CD8-positive, alpha-beta memory T cell (primary cell): ENCODE results near the gene SHMT1. TPM values are rescaled to one million over a fixed set of nuclear protein-coding genes. Genes with fewer than 3 reads are reported as not detected.

Experiments used
- CTCF ChIA-PET: fragments of 350-600 bp; sonication (Branson Sonifier 250); formaldehyde crosslinking; loops from one replicate; lab custom pipeline; 2021; ENCODE audit warnings: antibody characterized with exemption; lab: Charles Lee
- POLR2A ChIA-PET: fragments of 350-600 bp; sonication (Branson Sonifier 250); formaldehyde crosslinking; loops from one replicate; lab custom pipeline; 2021; ENCODE audit warnings: antibody characterized with exemption; lab: Charles Lee
- DNase-seq, 5 donors: peaks; one replicate each; pipeline versions ENCODE4 v3.0.0 to v3.0.0-alpha.2; 2020 to 2022; ENCODE audit warnings: mixed read lengths in 1 of 5
- H3K27ac ChIP-seq: one replicate; pipeline ENCODE4 v1.7.0; 2013; ENCODE audit warnings: low read depth, mild to moderate bottlenecking, low read length, moderate library complexity
- H3K27me3 ChIP-seq: 2 replicates; pipeline ENCODE4 v1.7.0; 2013; ENCODE audit warnings: low read length, mild to moderate bottlenecking; ENCODE audit not compliant: insufficient read depth, poor library complexity, severe bottlenecking
- H3K36me3 ChIP-seq: 2 replicates; pipeline ENCODE4 v1.7.0; 2013; ENCODE audit warnings: mild to moderate bottlenecking, low read length, moderate library complexity; ENCODE audit not compliant: insufficient read depth
- H3K4me1 ChIP-seq: 2 replicates; pipeline ENCODE4 v1.7.0; 2013; ENCODE audit warnings: mild to moderate bottlenecking, low read length, moderate library complexity; ENCODE audit not compliant: insufficient read depth
- H3K4me3 ChIP-seq: 2 replicates; pipeline ENCODE4 v1.7.0; 2013; ENCODE audit warnings: mild to moderate bottlenecking, low read length
- H3K9me3 ChIP-seq: 2 replicates; pipeline ENCODE4 v1.7.0; 2013; ENCODE audit warnings: mild to moderate bottlenecking, low read length
- H3K27ac Mint-ChIP-seq, 8 donors: one replicate each; pipeline ENCODE4 v1.8.0; 2020 to 2021; ENCODE audit warnings: mixed read lengths in 8 of 8, mild to moderate bottlenecking in 6 of 8, inconsistent platforms in 3 of 8, moderate library complexity in 3 of 8
- H3K27me3 Mint-ChIP-seq, 2 donors: one replicate each; pipeline ENCODE4 v1.8.0; 2020 to 2021; ENCODE audit warnings: mixed read lengths in 2 of 2, mild to moderate bottlenecking in 1 of 2, moderate library complexity in 1 of 2
- H3K36me3 Mint-ChIP-seq, 3 donors: one replicate each; pipeline ENCODE4 v1.8.0; 2020 to 2021; ENCODE audit warnings: mixed read lengths in 3 of 3, inconsistent platforms in 1 of 3, mild to moderate bottlenecking in 1 of 3
- H3K4me1 Mint-ChIP-seq, 3 donors: one replicate each; pipeline ENCODE4 v1.8.0; 2020 to 2021; ENCODE audit warnings: mixed read lengths in 3 of 3, inconsistent platforms in 1 of 3, mild to moderate bottlenecking in 1 of 3
- H3K4me3 Mint-ChIP-seq, 7 donors: one replicate each; pipeline ENCODE4 v1.8.0; 2020 to 2021; ENCODE audit warnings: mixed read lengths in 7 of 7, mild to moderate bottlenecking in 6 of 7, moderate library complexity in 4 of 7, inconsistent platforms in 2 of 7
- H3K9me3 Mint-ChIP-seq, 5 donors: one replicate each; pipeline ENCODE4 v1.8.0; 2020 to 2022; ENCODE audit warnings: mixed read lengths in 5 of 5, mild to moderate bottlenecking in 3 of 5, moderate library complexity in 2 of 5, inconsistent platforms in 1 of 5
- polyA plus RNA-seq: library from polyadenylated mRNA; unstranded; fragments of 300-500 nt; fragmentation: Illumina TruSeq; gene quantifications from one replicate; pipeline ENCODE4 v1.2.3, GENCODE V29; 2021
- total RNA-seq, 2 experiments: library from RNA; stranded (reverse); gene quantifications; one replicate each; pipeline ENCODE4 v1.2.3, GENCODE V29; 2021

The SHMT1 gene
- total and polyA plus RNA-seq, 3 experiments from 2014 or later = 28.8 to 43.8 (median 42.4) TPM

- H3K36me3 Mint-ChIP-seq = peaks cover 0 to 88% (median 5%) of the 10 kb centered on the region in 3 donors
- H3K36me3 ChIP-seq = peaks cover 40% of the 10 kb centered on the region
- H3K4me1 Mint-ChIP-seq = peaks cover 40 to 63% (median 43%) of the 10 kb centered on the region in 3 donors
- no peaks in the 10 kb centered on the region for H3K9me3 ChIP-seq
- ChIA-PET CTCF (interaction anchor here (1.3 kb wide), 1 partner anchor 9 kb away, joined by 3 read pairs; no protein-coding TSS in a partner anchor), POLR2A (interaction anchor here (1.0 kb wide), 1 partner anchor 62 kb away, joined by 3 read pairs; the partner anchor contains the start of gene MIEF2)
- no peak overlapping the region for H3K4me3 Mint-ChIP-seq
- H3K27ac ChIP-seq = no peak overlapping the region
- H3K9me3 Mint-ChIP-seq = no peaks in the 10 kb centered on the region
- H3K4me1 ChIP-seq = peaks cover 28% of the 10 kb centered on the region
- H3K27me3 ChIP-seq = no peaks in the 10 kb centered on the region
- H3K27ac Mint-ChIP-seq = peak overlapping the region in 3 of 8 donors; percentile 9 to 88 (median 66)
- H3K4me3 ChIP-seq = no peak overlapping the region
- no peak for DNase-seq
- no peaks in the 10 kb centered on the region for H3K27me3 Mint-ChIP-seq
Observed at GRCh38 chr17:18322522-18322921, 40.8 kb downstream of the SHMT1 start.

DNA sequence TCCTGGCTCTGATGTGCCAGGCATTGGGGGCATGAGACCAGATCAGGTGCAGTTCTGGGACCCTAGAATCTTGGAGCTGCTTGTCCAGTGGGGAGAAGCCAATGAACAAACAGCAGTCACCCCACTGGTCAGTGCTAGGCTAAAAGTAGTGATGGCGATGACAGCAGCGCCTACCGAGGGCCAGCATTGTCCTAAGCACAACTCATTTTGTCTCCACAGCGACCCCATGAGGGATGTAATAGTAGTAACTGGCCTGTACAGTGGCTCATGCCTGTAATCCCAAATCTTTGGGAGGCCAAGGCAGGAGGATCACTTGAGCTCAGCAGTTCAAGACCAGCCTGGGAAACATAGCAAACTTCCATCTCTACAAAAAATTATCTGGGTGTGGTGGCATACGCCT lies 42.0 kb downstream of the SHMT1 start:
- H3K27me3 Mint-ChIP-seq = no peaks in the 10 kb centered on the region
- ChIA-PET CTCF (no interaction called here), POLR2A (interaction anchor here (0.7 kb wide), 1 partner anchor 130 kb away, joined by 3 read pairs; no protein-coding TSS in a partner anchor)
- Histone ChIP-seq H3K27ac (no peak overlapping the region), H3K4me3 (no peak overlapping the region), H3K36me3 (peaks cover 47% of the 10 kb centered on the region), H3K4me1 (peaks cover 40% of the 10 kb centered on the region), H3K9me3 (no peaks in the 10 kb centered on the region), H3K27me3 (no peaks in the 10 kb centered on the region)
- H3K9me3 Mint-ChIP-seq = no peaks in the 10 kb centered on the region
- H3K4me1 Mint-ChIP-seq = peaks cover 51 to 70% (median 55%) of the 10 kb centered on the region in 3 donors
- peak overlapping the region in 2 of 8 donors; percentile 32 to 86 for H3K27ac Mint-ChIP-seq
- H3K4me3 Mint-ChIP-seq = no peak overlapping the region
- H3K36me3 Mint-ChIP-seq = peaks cover 0 to 87% (median 5%) of the 10 kb centered on the region in 3 donors
- no peak for DNase-seq

GRCh38 chr17:18320301-18320700 lies 43.0 kb downstream of the SHMT1 start:
- Mint-ChIP-seq H3K9me3 (no peaks in the 10 kb centered on the region), H3K27me3 (no peaks in the 10 kb centered on the region), H3K4me3 (peak overlapping the region in 1 of 7 donors; percentile 27), H3K4me1 (peaks cover 59 to 74% (median 63%) of the 10 kb centered on the region in 3 donors), H3K27ac (peak overlapping the region in 1 of 8 donors; percentile 23), H3K36me3 (peaks cover 0 to 84% (median 5%) of the 10 kb centered on the region in 3 donors)
- no peak for DNase-seq
- CTCF ChIA-PET = no interaction called here
- no peaks in the 10 kb centered on the region for H3K27me3 ChIP-seq
- peaks cover 49% of the 10 kb centered on the region for H3K4me1 ChIP-seq
- H3K9me3 ChIP-seq = no peaks in the 10 kb centered on the region
- H3K36me3 ChIP-seq = peaks cover 43% of the 10 kb centered on the region
- H3K27ac ChIP-seq = no peak overlapping the region
- no peak overlapping the region for H3K4me3 ChIP-seq
- POLR2A ChIA-PET = no interaction called here

- ChIA-PET POLR2A (no interaction called here), CTCF (no interaction called here)
- Histone ChIP-seq H3K4me3 (no peak overlapping the region), H3K27ac (no peak overlapping the region), H3K27me3 (no peaks in the 10 kb centered on the region), H3K4me1 (peaks cover 49% of the 10 kb centered on the region), H3K9me3 (no peaks in the 10 kb centered on the region), H3K36me3 (peaks cover 37% of the 10 kb centered on the region)
- Mint-ChIP-seq H3K27me3 (peaks cover 0 to 3% of the 10 kb centered on the region in 2 donors), H3K9me3 (no peaks in the 10 kb centered on the region), H3K27ac (peak overlapping the region in 3 of 8 donors; percentile 33 to 82 (median 58)), H3K4me3 (peak overlapping the region in 5 of 7 donors; percentile 5 to 77 (median 37)), H3K4me1 (peaks cover 62 to 74% (median 63%) of the 10 kb centered on the region in 3 donors), H3K36me3 (peaks cover 0 to 84% (median 2%) of the 10 kb centered on the region in 3 donors)
- no peak for DNase-seq
Observed at GRCh38 chr17:18319604-18320256, 43.6 kb downstream of the SHMT1 start.

DNA sequence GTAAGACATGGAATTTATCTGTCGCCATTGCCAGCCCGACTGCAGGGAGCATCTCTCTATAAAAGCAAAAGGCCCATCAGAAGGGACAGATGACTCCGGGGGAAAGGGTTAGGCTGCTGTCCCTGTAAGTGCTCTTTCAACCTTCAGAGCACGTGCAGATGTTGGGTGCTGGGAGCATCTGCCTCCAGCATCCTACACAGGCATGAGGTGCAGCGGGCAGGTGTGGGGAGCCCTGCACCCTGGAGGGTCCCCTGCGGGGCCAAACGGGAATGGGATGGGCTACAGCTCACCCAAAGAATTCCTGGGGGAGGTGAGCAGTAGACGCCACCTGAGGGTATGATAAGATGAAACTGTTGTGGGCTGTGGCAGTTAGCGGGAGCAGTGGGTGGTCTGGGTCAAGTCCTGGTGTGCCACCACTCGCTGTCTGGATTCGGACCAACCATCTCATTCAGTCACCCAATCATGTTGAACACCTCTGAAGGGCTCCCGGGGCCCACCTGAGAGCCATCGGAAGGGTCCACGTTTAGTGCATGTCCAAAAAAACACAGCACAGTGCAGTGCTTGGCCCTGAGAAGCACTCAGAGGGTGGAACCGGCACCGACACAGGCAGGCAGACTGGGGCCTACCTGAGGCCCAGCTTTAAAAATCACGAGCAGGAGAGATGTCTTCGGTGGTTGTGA lies 44.4 kb downstream of the SHMT1 start:
- Mint-ChIP-seq H3K36me3 (peaks cover 0 to 79% (median 2%) of the 10 kb centered on the region in 3 donors), H3K9me3 (no peaks in the 10 kb centered on the region), H3K27me3 (peaks cover 0 to 3% of the 10 kb centered on the region in 2 donors), H3K27ac (peak overlapping the region in 3 of 8 donors; percentile 55 to 82 (median 58)), H3K4me3 (peak overlapping the region in 4 of 7 donors; percentile 41 to 69 (median 48)), H3K4me1 (peaks cover 66 to 79% (median 68%) of the 10 kb centered on the region in 3 donors)
- peaks cover 51% of the 10 kb centered on the region for H3K4me1 ChIP-seq
- no peak for DNase-seq
- H3K27me3 ChIP-seq = no peaks in the 10 kb centered on the region
- H3K9me3 ChIP-seq = no peaks in the 10 kb centered on the region
- H3K4me3 ChIP-seq = no peak overlapping the region
- ChIA-PET POLR2A (no interaction called here), CTCF (no interaction called here)
- peaks cover 29% of the 10 kb centered on the region for H3K36me3 ChIP-seq
- H3K27ac ChIP-seq = no peak overlapping the region

- ChIA-PET POLR2A (no interaction called here), CTCF (interaction anchor here (0.9 kb wide), 1 partner anchor 10 kb away, joined by 3 read pairs; no protein-coding TSS in a partner anchor)
- H3K27me3 ChIP-seq = no peaks in the 10 kb centered on the region
- Mint-ChIP-seq H3K4me1 (peaks cover 73 to 87% (median 76%) of the 10 kb centered on the region in 3 donors), H3K27ac (peak overlapping the region in 3 of 8 donors; percentile 33 to 47 (median 40)), H3K27me3 (peaks cover 0 to 3% of the 10 kb centered on the region in 2 donors), H3K4me3 (peak overlapping the region in 5 of 7 donors; percentile 12 to 78 (median 43)), H3K36me3 (peaks cover 0 to 73% (median 2%) of the 10 kb centered on the region in 3 donors), H3K9me3 (no peaks in the 10 kb centered on the region)
- no peak overlapping the region for H3K27ac ChIP-seq
- no peak overlapping the region for H3K4me3 ChIP-seq
- DNase-seq = no peak
- no peaks in the 10 kb centered on the region for H3K9me3 ChIP-seq
- peaks cover 59% of the 10 kb centered on the region for H3K4me1 ChIP-seq
- H3K36me3 ChIP-seq = peaks cover 22% of the 10 kb centered on the region
Observed at GRCh38 chr17:18318117-18318516, 45.2 kb downstream of the SHMT1 start.

- H3K4me1 ChIP-seq = peaks cover 76% of the 10 kb centered on the region
- peaks cover 18% of the 10 kb centered on the region for H3K36me3 ChIP-seq
- no peaks in the 10 kb centered on the region for H3K27me3 ChIP-seq
- no peaks in the 10 kb centered on the region for H3K9me3 ChIP-seq
- H3K4me1 Mint-ChIP-seq = peaks cover 76 to 91% (median 84%) of the 10 kb centered on the region in 3 donors
- H3K27ac ChIP-seq = peak overlapping the region; percentile 96
- ChIA-PET CTCF (no interaction called here), POLR2A (interaction anchor here (0.6 kb wide), 1 partner anchor 8 kb away, joined by 8 read pairs; no protein-coding TSS in a partner anchor)
- H3K27ac Mint-ChIP-seq = peak overlapping the region; percentile 83 to 99 (median 98)
- H3K36me3 Mint-ChIP-seq = peaks cover 0 to 69% (median 2%) of the 10 kb centered on the region in 3 donors
- no peaks in the 10 kb centered on the region for H3K9me3 Mint-ChIP-seq
- H3K4me3 ChIP-seq = peak overlapping the region; percentile 100
- no peak for DNase-seq
- H3K4me3 Mint-ChIP-seq = peak overlapping the region; percentile 87 to 98 (median 96)
- peaks cover 0 to 3% of the 10 kb centered on the region in 2 donors for H3K27me3 Mint-ChIP-seq
Observed at GRCh38 chr17:18315961-18316360, 47.4 kb downstream of the SHMT1 start.
